IgD-negative memory B cell (primary cell): ENCODE results near the gene HOXC5. TPM values are rescaled to one million over a fixed set of nuclear protein-coding genes. Genes with fewer than 3 reads are reported as not detected.

Experiments used
- H3K27ac Mint-ChIP-seq, 3 donors: one replicate each; pipeline ENCODE4 v1.8.0; 2020 to 2022; ENCODE audit warnings: mild to moderate bottlenecking in 3 of 3, mixed read lengths in 3 of 3, moderate library complexity in 1 of 3
- H3K27me3 Mint-ChIP-seq: one replicate; pipeline ENCODE4 v1.8.0; 2021; ENCODE audit warnings: mixed read lengths
- H3K36me3 Mint-ChIP-seq: one replicate; pipeline ENCODE4 v1.8.0; 2020; ENCODE audit warnings: mild to moderate bottlenecking, mixed read lengths
- H3K4me1 Mint-ChIP-seq, 3 donors: one replicate each; pipeline ENCODE4 v1.8.0; 2020 to 2022; ENCODE audit warnings: mixed read lengths in 3 of 3, mild to moderate bottlenecking in 1 of 3
- H3K4me3 Mint-ChIP-seq, 4 donors: one replicate each; pipeline ENCODE4 v1.8.0; 2020 to 2022; ENCODE audit warnings: mild to moderate bottlenecking in 4 of 4, mixed read lengths in 4 of 4, moderate library complexity in 3 of 4
- H3K9me3 Mint-ChIP-seq, 3 donors: one replicate each; pipeline ENCODE4 v1.8.0; 2020 to 2021; ENCODE audit warnings: mixed read lengths in 3 of 3, mild to moderate bottlenecking in 1 of 3
- polyA plus RNA-seq: library from polyadenylated mRNA; unstranded; fragments of 300-500 nt; fragmentation: Illumina TruSeq; gene quantifications from one replicate; pipeline ENCODE4 v1.2.3, GENCODE V29; 2021

Gene HOXC5
- polyA plus RNA-seq, 1 donor from 2014 or later = not detected

- Mint-ChIP-seq H3K36me3 (no peaks in the 10 kb centered on the region), H3K9me3 (peaks cover 0 to 5% (median 0%) of the 10 kb centered on the region in 3 donors), H3K27me3 (peaks cover 67% of the 10 kb centered on the region), H3K27ac (peak overlapping the region in 2 of 3 donors; percentile 74 to 87), H3K4me1 (peaks cover 9 to 16% (median 12%) of the 10 kb centered on the region in 3 donors), H3K4me3 (peak overlapping the region in 2 of 4 donors; percentile 24 to 38)
Measured at GRCh38 chr12:54027442-54027786, 5.4 kb upstream of the HOXC5 start.

- Mint-ChIP-seq H3K27me3 (peaks cover 64% of the 10 kb centered on the region), H3K9me3 (peaks cover 0 to 7% (median 0%) of the 10 kb centered on the region in 3 donors), H3K36me3 (no peaks in the 10 kb centered on the region), H3K4me1 (peaks cover 15 to 17% (median 17%) of the 10 kb centered on the region in 3 donors), H3K4me3 (peak within 1 kb of the TSS; percentile 38 to 80 (median 60)), H3K27ac (peak within 1 kb of the TSS in 2 of 3 donors; percentile 86 to 93)
Measured at GRCh38 chr12:54028314-54029201, 4.3 kb upstream of the HOXC5 start, which contains the start of gene HOXC6. Gene HOXC6, plus strand, starts transcription at chr12:54028440. Its CDS starts 82 bp downstream, at chr12:54028522.

GRCh38 chr12:54029529-54030441 is 3.1 kb upstream of the HOXC5 start:
- Mint-ChIP-seq H3K36me3 (no peaks in the 10 kb centered on the region), H3K4me3 (peak overlapping the region in 2 of 4 donors; percentile 55 to 80), H3K27ac (peak overlapping the region in 2 of 3 donors; percentile 71 to 93), H3K4me1 (peaks cover 15 to 21% (median 18%) of the 10 kb centered on the region in 3 donors), H3K27me3 (peaks cover 62% of the 10 kb centered on the region), H3K9me3 (peaks cover 0 to 7% (median 0%) of the 10 kb centered on the region in 3 donors)

- H3K27ac Mint-ChIP-seq = peak overlapping the region in 2 of 3 donors; percentile 55 to 93
- H3K27me3 Mint-ChIP-seq = peaks cover 66% of the 10 kb centered on the region
- peaks cover 0 to 7% (median 0%) of the 10 kb centered on the region in 3 donors for H3K9me3 Mint-ChIP-seq
- H3K4me3 Mint-ChIP-seq = no peak overlapping the region
- H3K36me3 Mint-ChIP-seq = no peaks in the 10 kb centered on the region
- H3K4me1 Mint-ChIP-seq = peaks cover 15 to 22% (median 21%) of the 10 kb centered on the region in 3 donors
Measured at GRCh38 chr12:54030442-54030801, 2.4 kb upstream of the HOXC5 start.

DNA sequence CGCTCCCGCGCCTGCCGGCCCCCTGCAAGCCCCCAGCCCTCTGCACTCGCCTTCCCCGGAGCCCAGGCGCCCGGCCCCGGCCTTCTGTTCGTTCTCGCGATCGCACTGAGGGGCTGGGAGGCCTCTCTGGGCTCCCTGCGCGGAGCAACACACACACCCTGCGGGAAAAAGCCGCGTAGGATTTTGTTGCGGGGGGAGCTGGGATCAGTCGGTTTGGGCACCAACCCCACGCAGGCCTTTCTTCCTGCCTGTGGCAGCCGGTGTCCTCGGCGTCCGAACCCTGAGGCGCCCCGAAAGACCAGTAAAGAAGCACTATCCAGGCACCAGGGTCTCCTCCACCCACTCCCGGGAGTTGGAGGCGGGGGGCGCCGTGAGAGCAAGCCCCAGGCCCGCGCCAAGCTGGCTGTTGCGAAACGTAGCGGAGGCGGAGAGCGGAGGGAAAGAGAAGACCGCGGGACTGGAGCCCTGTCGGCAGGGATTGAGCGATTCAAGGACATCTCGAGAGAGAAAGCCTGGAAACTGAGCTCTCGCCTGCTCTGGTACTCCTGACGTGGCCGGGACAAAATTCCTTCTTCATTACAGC is 1.9 kb upstream of the HOXC5 start:
- peaks cover 15 to 22% (median 21%) of the 10 kb centered on the region in 3 donors for H3K4me1 Mint-ChIP-seq
- H3K27ac Mint-ChIP-seq = peak overlapping the region in 2 of 3 donors; percentile 72 to 93
- peaks cover 0 to 7% (median 0%) of the 10 kb centered on the region in 3 donors for H3K9me3 Mint-ChIP-seq
- H3K27me3 Mint-ChIP-seq = peaks cover 66% of the 10 kb centered on the region
- H3K36me3 Mint-ChIP-seq = no peaks in the 10 kb centered on the region
- no peak overlapping the region for H3K4me3 Mint-ChIP-seq

- Mint-ChIP-seq H3K36me3 (no peaks in the 10 kb centered on the region), H3K4me3 (peak overlapping the region in 1 of 4 donors; percentile 62), H3K27me3 (peaks cover 67% of the 10 kb centered on the region), H3K9me3 (peaks cover 0 to 7% (median 0%) of the 10 kb centered on the region in 3 donors), H3K4me1 (peaks cover 15 to 22% (median 21%) of the 10 kb centered on the region in 3 donors), H3K27ac (peak overlapping the region in 2 of 3 donors; percentile 20 to 93)
Measured at GRCh38 chr12:54031480-54031879, 1.4 kb upstream of the HOXC5 start.

GRCh38 chr12:54032086-54032619 is 697 bp upstream of the HOXC5 start:
- Mint-ChIP-seq H3K27ac (peak overlapping the region; percentile 23 to 95 (median 93)), H3K4me1 (peaks cover 11 to 22% (median 16%) of the 10 kb centered on the region in 3 donors), H3K27me3 (peaks cover 61% of the 10 kb centered on the region), H3K36me3 (no peaks in the 10 kb centered on the region), H3K9me3 (peaks cover 0 to 7% (median 0%) of the 10 kb centered on the region in 3 donors), H3K4me3 (peak overlapping the region in 3 of 4 donors; percentile 62 to 90 (median 87))

DNA sequence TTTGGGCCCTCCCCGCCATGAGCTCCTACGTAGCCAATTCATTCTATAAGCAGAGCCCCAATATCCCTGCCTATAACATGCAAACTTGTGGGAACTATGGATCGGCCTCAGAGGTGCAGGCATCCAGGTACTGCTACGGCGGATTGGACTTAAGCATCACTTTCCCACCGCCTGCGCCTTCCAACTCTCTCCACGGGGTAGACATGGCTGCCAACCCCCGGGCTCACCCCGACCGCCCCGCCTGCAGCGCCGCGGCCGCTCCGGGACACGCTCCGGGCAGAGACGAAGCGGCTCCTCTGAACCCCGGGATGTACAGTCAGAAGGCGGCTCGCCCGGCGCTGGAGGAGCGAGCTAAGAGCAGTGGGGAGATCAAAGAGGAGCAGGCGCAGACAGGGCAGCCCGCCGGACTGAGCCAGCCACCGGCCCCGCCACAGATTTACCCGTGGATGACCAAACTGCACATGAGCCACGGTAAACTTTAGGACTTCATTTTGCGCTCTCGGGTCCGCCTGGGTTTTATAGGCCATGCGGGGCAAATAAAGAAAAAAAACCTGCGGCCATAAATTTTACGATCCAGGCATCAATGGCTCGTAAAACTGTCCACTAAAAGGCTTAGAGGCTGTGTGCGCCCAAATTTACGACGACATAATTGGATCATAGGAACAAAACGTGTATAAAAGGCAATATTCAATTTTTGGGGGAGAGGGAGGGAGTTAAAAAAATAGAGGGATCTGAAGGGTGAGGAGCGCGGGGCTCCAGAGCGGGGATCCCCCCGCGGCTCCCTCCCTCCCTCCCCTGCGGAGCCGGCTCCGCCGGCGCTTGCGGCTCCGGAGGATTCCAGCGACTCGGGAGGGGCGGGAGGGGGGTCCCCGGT is 493 bp downstream of the HOXC5 start:
- Mint-ChIP-seq H3K36me3 (no peaks in the 10 kb centered on the region), H3K9me3 (peaks cover 0 to 7% (median 0%) of the 10 kb centered on the region in 3 donors), H3K4me3 (peak overlapping the region; percentile 62 to 90 (median 81)), H3K4me1 (peaks cover 11 to 20% (median 14%) of the 10 kb centered on the region in 3 donors), H3K27ac (peak overlapping the region; percentile 23 to 95 (median 93)), H3K27me3 (peaks cover 59% of the 10 kb centered on the region)

- no peaks in the 10 kb centered on the region for H3K36me3 Mint-ChIP-seq
- peaks cover 0 to 4% (median 0%) of the 10 kb centered on the region in 3 donors for H3K9me3 Mint-ChIP-seq
- H3K27me3 Mint-ChIP-seq = peaks cover 63% of the 10 kb centered on the region
- peak overlapping the region; percentile 61 to 89 (median 81) for H3K4me3 Mint-ChIP-seq
- peaks cover 8 to 15% (median 11%) of the 10 kb centered on the region in 3 donors for H3K4me1 Mint-ChIP-seq
- H3K27ac Mint-ChIP-seq = peak overlapping the region; percentile 86 to 93 (median 86)
Measured at GRCh38 chr12:54033980-54034784, 1.3 kb downstream of the HOXC5 start.

DNA sequence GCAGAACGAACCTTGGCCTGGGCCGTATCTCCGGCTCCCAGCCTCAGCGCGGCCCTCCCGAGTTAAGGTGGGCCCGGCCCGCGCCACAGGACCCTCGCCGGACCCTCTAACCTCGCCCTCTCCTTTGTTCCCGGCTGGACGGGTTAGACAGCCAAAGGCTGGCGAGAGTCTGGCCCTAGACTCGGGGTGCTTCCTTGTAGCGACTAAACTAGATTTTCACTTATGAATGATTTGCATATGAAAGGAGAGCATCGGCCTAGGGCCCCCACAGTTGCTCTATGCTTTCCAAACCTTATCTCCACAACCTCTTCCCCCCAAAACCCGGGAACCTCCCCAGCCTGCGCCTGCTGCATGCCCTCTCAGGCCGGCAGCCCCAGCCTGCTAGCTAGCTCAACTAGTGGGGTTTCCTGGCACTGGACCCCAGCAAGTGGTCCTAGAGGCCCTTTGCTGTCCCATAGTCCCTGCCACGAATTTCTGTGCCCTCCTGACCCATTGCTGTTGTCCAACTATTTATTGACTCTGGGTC is 2.0 kb downstream of the HOXC5 start:
- Mint-ChIP-seq H3K36me3 (no peaks in the 10 kb centered on the region), H3K4me3 (peak overlapping the region; percentile 66 to 84 (median 75)), H3K27ac (peak overlapping the region in 2 of 3 donors; percentile 40 to 86), H3K9me3 (peaks cover 0 to 2% (median 0%) of the 10 kb centered on the region in 3 donors), H3K4me1 (peaks cover 5 to 15% (median 8%) of the 10 kb centered on the region in 3 donors), H3K27me3 (peaks cover 63% of the 10 kb centered on the region)

- peak overlapping the region in 2 of 4 donors; percentile 74 to 76 for H3K4me3 Mint-ChIP-seq
- H3K4me1 Mint-ChIP-seq = peaks cover 3 to 15% (median 5%) of the 10 kb centered on the region in 3 donors
- H3K9me3 Mint-ChIP-seq = peaks cover 0 to 2% (median 0%) of the 10 kb centered on the region in 3 donors
- no peaks in the 10 kb centered on the region for H3K36me3 Mint-ChIP-seq
- H3K27me3 Mint-ChIP-seq = peaks cover 65% of the 10 kb centered on the region
- peak overlapping the region in 2 of 3 donors; percentile 71 to 86 for H3K27ac Mint-ChIP-seq
Measured at GRCh38 chr12:54035568-54036264, 2.9 kb downstream of the HOXC5 start.
